MCF 10A (cell line): Measurements from ENCODE around the gene PEX1. TPM values are rescaled to one million over a fixed set of nuclear protein-coding genes. Genes with fewer than 3 reads are reported as not detected.

Source experiments
- BruUV-seq: library from RNA; stranded (reverse); fragments of 400-500 nt; replicated peaks from 2 replicates; lab custom pipeline; 2021; lab: Mats Ljungman, UMichigan
- CTCF ChIA-PET: fragments of 300-600 bp; sonication (Branson Sonifier 250); formaldehyde crosslinking; extraction: SDS; loops from one replicate; lab custom pipeline; 2021; ENCODE audit warnings: antibody characterized with exemption, inconsistent platforms; lab: Yijun Ruan, JAX
- POLR2A ChIA-PET: fragments of 300-600, 350-650 bp; sonication (Branson Sonifier 250); formaldehyde crosslinking; extraction: SDS; loops from one replicate; lab custom pipeline; 2020; ENCODE audit warnings: antibody characterized with exemption, inconsistent platforms; lab: Yijun Ruan, JAX
- DNase-seq: peaks from one replicate; pipeline ENCODE4 v3.0.0-alpha.2; 2018; ENCODE audit not compliant: unreplicated experiment
- H3K27ac Mint-ChIP-seq: one replicate; pipeline ENCODE4 v1.8.0; 2022; ENCODE audit warnings: mild to moderate bottlenecking, low read depth, mixed read lengths; ENCODE audit not compliant: unreplicated experiment
- H3K27me3 Mint-ChIP-seq: one replicate; pipeline ENCODE4 v1.8.0; 2022; ENCODE audit warnings: mixed read lengths; ENCODE audit not compliant: insufficient read depth, unreplicated experiment
- H3K36me3 Mint-ChIP-seq: one replicate; pipeline ENCODE4 v1.8.0; 2022; ENCODE audit warnings: mild to moderate bottlenecking, moderate library complexity, mixed read lengths; ENCODE audit not compliant: insufficient read depth, unreplicated experiment
- H3K4me1 Mint-ChIP-seq: one replicate; pipeline ENCODE4 v1.8.0; 2022; ENCODE audit warnings: mixed read lengths; ENCODE audit not compliant: insufficient read depth, unreplicated experiment
- H3K4me3 Mint-ChIP-seq: one replicate; pipeline ENCODE4 v1.8.0; 2022; ENCODE audit warnings: mild to moderate bottlenecking, moderate library complexity, mixed read lengths; ENCODE audit not compliant: unreplicated experiment
- H3K9me3 Mint-ChIP-seq: one replicate; pipeline ENCODE4 v1.8.0; 2022; ENCODE audit warnings: mixed read lengths; ENCODE audit not compliant: unreplicated experiment
- intact Hi-C: fragments of 100-400 bp; cut with micrococcal nuclease; formaldehyde crosslinking; loops from 2 replicates; pipeline ENCODE4 v1.14.1; 2022
- total RNA-seq: library from RNA; stranded (reverse); gene quantifications from 2 replicates; pipeline ENCODE4 v1.2.3, GENCODE V29; 2022
- TF ChIP-seq, protein P1 (sequence below): fragments of 200-600 bp; IDR thresholded peaks from one replicate; pipeline ENCODE4 v1.8.0; 2022; ENCODE audit warnings: antibody characterized with exemption, mild to moderate bottlenecking; ENCODE audit not compliant: unreplicated experiment

Gene PEX1
- total RNA-seq, 1 experiment from 2014 or later, result 12.6 TPM

DNA sequence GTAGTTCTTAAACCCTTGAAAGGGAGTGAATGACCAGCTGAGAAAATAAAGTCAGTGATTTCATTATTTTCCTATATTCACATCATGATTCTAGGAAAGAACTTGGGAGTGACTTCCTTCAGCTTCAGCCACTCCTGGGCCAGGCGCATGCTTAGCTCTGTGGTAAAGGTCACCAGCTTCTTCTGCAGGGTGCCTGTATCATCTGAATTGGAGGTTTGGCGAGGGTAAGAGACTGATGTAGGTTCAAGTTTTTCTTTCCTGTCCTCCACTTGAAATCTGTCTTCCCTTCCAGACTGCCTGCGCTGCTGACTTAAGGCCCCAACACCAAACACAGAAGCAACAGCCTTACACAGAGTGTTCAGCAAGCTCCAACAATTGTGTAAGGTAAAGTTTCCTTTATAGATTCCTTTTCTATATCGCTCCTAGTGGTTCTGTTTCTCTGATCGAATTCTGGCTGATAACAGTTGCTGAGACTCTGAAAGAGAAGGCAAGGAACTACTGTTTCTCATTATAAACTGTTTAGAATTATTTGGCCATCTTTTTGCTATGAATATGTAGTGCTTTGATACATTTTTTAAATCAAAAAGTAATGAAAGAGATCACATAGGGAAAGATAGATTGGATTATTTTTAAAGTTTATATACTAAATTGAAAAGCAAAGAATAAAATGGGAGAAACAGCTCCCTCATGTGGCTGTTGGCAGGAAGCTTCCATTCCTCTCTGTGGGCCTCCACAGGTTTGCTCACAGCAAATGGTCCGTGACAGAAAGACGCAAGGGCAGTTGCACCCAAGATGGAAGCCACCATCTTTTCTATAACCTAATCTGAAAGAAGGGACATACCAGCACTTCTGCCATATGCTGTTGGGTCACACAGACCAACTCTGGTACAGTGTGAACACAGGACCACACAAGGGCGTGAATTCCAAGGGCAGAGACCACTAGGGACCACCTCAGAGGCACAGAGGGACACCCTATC lies 67.0 kb downstream of the PEX1 start:
- TF ChIP-seq, protein P1, sequence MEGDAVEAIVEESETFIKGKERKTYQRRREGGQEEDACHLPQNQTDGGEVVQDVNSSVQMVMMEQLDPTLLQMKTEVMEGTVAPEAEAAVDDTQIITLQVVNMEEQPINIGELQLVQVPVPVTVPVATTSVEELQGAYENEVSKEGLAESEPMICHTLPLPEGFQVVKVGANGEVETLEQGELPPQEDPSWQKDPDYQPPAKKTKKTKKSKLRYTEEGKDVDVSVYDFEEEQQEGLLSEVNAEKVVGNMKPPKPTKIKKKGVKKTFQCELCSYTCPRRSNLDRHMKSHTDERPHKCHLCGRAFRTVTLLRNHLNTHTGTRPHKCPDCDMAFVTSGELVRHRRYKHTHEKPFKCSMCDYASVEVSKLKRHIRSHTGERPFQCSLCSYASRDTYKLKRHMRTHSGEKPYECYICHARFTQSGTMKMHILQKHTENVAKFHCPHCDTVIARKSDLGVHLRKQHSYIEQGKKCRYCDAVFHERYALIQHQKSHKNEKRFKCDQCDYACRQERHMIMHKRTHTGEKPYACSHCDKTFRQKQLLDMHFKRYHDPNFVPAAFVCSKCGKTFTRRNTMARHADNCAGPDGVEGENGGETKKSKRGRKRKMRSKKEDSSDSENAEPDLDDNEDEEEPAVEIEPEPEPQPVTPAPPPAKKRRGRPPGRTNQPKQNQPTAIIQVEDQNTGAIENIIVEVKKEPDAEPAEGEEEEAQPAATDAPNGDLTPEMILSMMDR, result peak; percentile 62
- no peaks in the 10 kb centered on the region for H3K27me3 Mint-ChIP-seq
- H3K27ac Mint-ChIP-seq, result no peak overlapping the region
- H3K36me3 Mint-ChIP-seq, result peaks cover 49% of the 10 kb centered on the region
- ChIA-PET CTCF (interaction anchor here (0.6 to 3.1 kb wide), 21 partner anchors 9 to 1619 kb away, joined by 3 to 27 read pairs (median 4); partner anchors contain the start of genes ERVW-1 and GATAD1), POLR2A (interaction anchor here (0.7 to 2.1 kb wide), 6 partner anchors 9 to 1530 kb away, joined by 3 to 17 read pairs (median 3); partner anchors contain the start of genes CYP51A1 and GATAD1)
- peaks cover 11% of the 10 kb centered on the region for H3K4me1 Mint-ChIP-seq
- H3K4me3 Mint-ChIP-seq, result no peak overlapping the region
- BruUV-seq, result no TSS peak
- no peaks in the 10 kb centered on the region for H3K9me3 Mint-ChIP-seq
- DNase-seq, result peak; percentile 49
- intact Hi-C loops, result loop anchor here (5.0 kb wide), 1 partner anchor 579 kb away; the partner anchor contains the start of gene MTERF1

DNA sequence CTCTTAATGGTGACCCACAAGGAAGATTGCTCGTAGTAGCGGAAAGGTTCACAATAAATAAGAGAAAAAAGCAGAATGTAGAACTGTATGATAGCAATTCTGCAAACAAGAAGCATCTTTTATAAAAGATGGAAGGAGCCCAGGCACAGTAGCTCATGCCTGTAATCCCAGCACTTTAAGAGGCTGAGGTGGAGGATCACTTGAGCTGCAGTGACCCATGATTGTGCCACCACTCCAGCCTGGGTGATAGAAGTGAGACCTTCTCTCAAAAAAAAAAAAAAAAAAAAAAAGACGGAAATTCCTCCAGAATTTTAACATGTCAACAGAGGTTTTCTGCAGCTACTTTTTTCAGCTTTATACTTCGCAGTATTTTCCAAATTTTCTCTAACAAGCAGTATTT lies 67.8 kb downstream of the PEX1 start:
- Mint-ChIP-seq H3K4me1 (peaks cover 11% of the 10 kb centered on the region), H3K9me3 (no peaks in the 10 kb centered on the region), H3K27ac (peak overlapping the region; percentile 52), H3K4me3 (no peak overlapping the region), H3K27me3 (no peaks in the 10 kb centered on the region), H3K36me3 (peaks cover 57% of the 10 kb centered on the region)
- ChIA-PET POLR2A (interaction anchor here (0.7 to 2.1 kb wide), 4 partner anchors 13 to 1531 kb away, joined by 3 to 17 read pairs (median 3); partner anchors contain the start of genes CYP51A1 and GATAD1), CTCF (interaction anchor here (0.6 to 3.1 kb wide), 18 partner anchors 9 to 632 kb away, joined by 3 to 27 read pairs (median 4); partner anchors contain the start of gene GATAD1)
- TF ChIP-seq, protein P1, result no peak
- intact Hi-C loops, result loop anchor here (5.0 kb wide), 1 partner anchor 578 kb away; the partner anchor contains the start of gene MTERF1
- DNase-seq, result no peak
- BruUV-seq, result no TSS peak

DNA sequence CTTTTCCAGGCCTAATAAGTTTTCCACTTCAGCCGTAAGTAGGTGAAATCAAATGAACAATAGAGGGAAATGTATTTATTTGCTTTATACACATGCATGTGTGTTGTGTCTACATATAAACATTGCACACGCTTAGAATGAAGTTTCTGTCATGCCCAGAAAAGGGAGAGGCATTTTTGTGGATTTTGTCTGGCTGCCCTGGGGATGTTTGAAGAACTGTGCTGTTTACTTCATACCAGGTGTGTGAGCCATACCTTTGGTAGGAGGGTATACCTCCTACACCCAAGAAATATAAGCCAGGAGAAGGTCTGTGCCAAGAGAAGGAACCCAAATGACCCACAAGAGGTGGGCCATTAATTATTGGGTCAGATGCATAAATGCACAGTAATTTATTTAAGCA lies 68.2 kb downstream of the PEX1 start:
- Mint-ChIP-seq H3K27ac (peak overlapping the region; percentile 52), H3K36me3 (peaks cover 61% of the 10 kb centered on the region)
- intact Hi-C loops, result loop anchor here (5.0 kb wide), 1 partner anchor 578 kb away; the partner anchor contains the start of gene MTERF1

More for the DNA sequence above, 68.2 kb downstream of the PEX1 start:
- H3K9me3 Mint-ChIP-seq, result no peaks in the 10 kb centered on the region
- TF ChIP-seq, protein P1, result no peak
- H3K4me1 Mint-ChIP-seq, result peaks cover 11% of the 10 kb centered on the region
- H3K4me3 Mint-ChIP-seq, result no peak overlapping the region
- DNase-seq, result no peak
- no TSS peak for BruUV-seq
- POLR2A ChIA-PET, result interaction anchor here (0.6 to 3.9 kb wide), 4 partner anchors 12 to 326 kb away, joined by 3 to 21 read pairs (median 10); partner anchors contain the start of genes CYP51A1 and GATAD1
- H3K27me3 Mint-ChIP-seq, result no peaks in the 10 kb centered on the region
- CTCF ChIA-PET, result interaction anchor here (0.6 to 3.1 kb wide), 5 partner anchors 9 to 360 kb away, joined by 3 to 27 read pairs (median 16); partner anchors contain the start of gene GATAD1
